Testis (tissue), 2 donors: ENCODE results near the gene TINCR.

Source experiments
- POLR2A ChIP-seq: fragments of 450-650 bp; IDR thresholded peaks from one replicate; pipeline ENCODE4 v1.6.1; 2017; ENCODE audit warnings: antibody characterized with exemption, mild to moderate bottlenecking, moderate library complexity
- TF ChIP-seq, protein P1 (sequence below), 3 experiments: fragments of 450-650 bp in 2 of 3; fragments of 200-600 bp in 1 of 3; sonication (generic) in 1 of 3; IDR thresholded peaks; one replicate each; pipeline ENCODE4 v1.5.1; 2016 to 2019; ENCODE audit warnings: antibody characterized with exemption in 3 of 3, mild to moderate bottlenecking in 2 of 3, moderate library complexity in 1 of 3

- TF ChIP-seq, protein P1, sequence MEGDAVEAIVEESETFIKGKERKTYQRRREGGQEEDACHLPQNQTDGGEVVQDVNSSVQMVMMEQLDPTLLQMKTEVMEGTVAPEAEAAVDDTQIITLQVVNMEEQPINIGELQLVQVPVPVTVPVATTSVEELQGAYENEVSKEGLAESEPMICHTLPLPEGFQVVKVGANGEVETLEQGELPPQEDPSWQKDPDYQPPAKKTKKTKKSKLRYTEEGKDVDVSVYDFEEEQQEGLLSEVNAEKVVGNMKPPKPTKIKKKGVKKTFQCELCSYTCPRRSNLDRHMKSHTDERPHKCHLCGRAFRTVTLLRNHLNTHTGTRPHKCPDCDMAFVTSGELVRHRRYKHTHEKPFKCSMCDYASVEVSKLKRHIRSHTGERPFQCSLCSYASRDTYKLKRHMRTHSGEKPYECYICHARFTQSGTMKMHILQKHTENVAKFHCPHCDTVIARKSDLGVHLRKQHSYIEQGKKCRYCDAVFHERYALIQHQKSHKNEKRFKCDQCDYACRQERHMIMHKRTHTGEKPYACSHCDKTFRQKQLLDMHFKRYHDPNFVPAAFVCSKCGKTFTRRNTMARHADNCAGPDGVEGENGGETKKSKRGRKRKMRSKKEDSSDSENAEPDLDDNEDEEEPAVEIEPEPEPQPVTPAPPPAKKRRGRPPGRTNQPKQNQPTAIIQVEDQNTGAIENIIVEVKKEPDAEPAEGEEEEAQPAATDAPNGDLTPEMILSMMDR (IDR thresholded peaks at IDR 0.05), result no peak
- no peak for TF ChIP-seq POLR2A
Measured at GRCh38 chr19:5607318-5608275, 39.8 kb upstream of the TINCR start.
